Non-pigmented ciliary epithelial cell (primary cell): ENCODE data around the gene RNF149.
"Not testable (repeated sequence)": the region's sequence is repeated elsewhere in the genome, so short reads cannot be mapped to it uniquely, and the experiment has no call there.

Experiments used
- DNase-seq: peaks from one replicate; pipeline ENCODE4 v3.0.0-alpha.2; 2010; ENCODE audit warnings: low read depth

RNF149 gene

GRCh38 chr2:101253703-101254450 is 54.6 kb downstream of the RNF149 start:
- DNase-seq, result no peak

- DNase-seq, result no peak
Measured at GRCh38 chr2:101253013-101253702, 55.3 kb downstream of the RNF149 start.

- peak; percentile 90 for DNase-seq
Measured at GRCh38 chr2:101252408-101253012, 56.0 kb downstream of the RNF149 start, which contains the start of gene CNOT11. Gene CNOT11, plus strand, starts transcription at chr2:101252886. Its CDS starts 79 bp downstream, at chr2:101252965.

- no peak for DNase-seq
Measured at GRCh38 chr2:101251844-101252407, 56.6 kb downstream of the RNF149 start.

- not testable (repeated sequence) for DNase-seq
Measured at GRCh38 chr2:101251246-101251781, 57.2 kb downstream of the RNF149 start.

GRCh38 chr2:101249826-101250225 is 58.7 kb downstream of the RNF149 start:
- no peak for DNase-seq

- not testable (repeated sequence) for DNase-seq
Measured at GRCh38 chr2:101248756-101249155, 59.7 kb downstream of the RNF149 start.

- DNase-seq, result not testable (repeated sequence)
Measured at GRCh38 chr2:101245468-101245867, 63.0 kb downstream of the RNF149 start.

GRCh38 chr2:101244899-101245298 is 63.6 kb downstream of the RNF149 start:
- not testable (repeated sequence) for DNase-seq

GRCh38 chr2:101244373-101244772 is 64.1 kb downstream of the RNF149 start:
- not testable (repeated sequence) for DNase-seq

GRCh38 chr2:101241158-101241557 is 67.3 kb downstream of the RNF149 start:
- no peak for DNase-seq

- not testable (repeated sequence) for DNase-seq
Measured at GRCh38 chr2:101240694-101241093, 67.8 kb downstream of the RNF149 start.

GRCh38 chr2:101239760-101240118 is 68.8 kb downstream of the RNF149 start:
- DNase-seq, result not testable (repeated sequence)

GRCh38 chr2:101238930-101239759 is 69.4 kb downstream of the RNF149 start:
- DNase-seq, result no peak

- not testable (repeated sequence) for DNase-seq
Measured at GRCh38 chr2:101237944-101238343, 70.6 kb downstream of the RNF149 start.

GRCh38 chr2:101235956-101236355 is 72.5 kb downstream of the RNF149 start:
- not testable (repeated sequence) for DNase-seq

GRCh38 chr2:101234169-101234938 is 74.1 kb downstream of the RNF149 start:
- DNase-seq, result no peak

- DNase-seq, result no peak
Measured at GRCh38 chr2:101232770-101233169, 75.7 kb downstream of the RNF149 start.

GRCh38 chr2:101231937-101232730 is 76.4 kb downstream of the RNF149 start:
- DNase-seq, result no peak

- DNase-seq, result no peak
Measured at GRCh38 chr2:101231240-101231639, 77.3 kb downstream of the RNF149 start.
